Fibroblast of pulmonary artery (primary cell): ENCODE results near the gene SPDEF.

Experiments used
- DNase-seq: peaks from one replicate; pipeline ENCODE4 v3.0.0-alpha.2; 2010; ENCODE audit warnings: low read depth
- H3K4me3 ChIP-seq: replicated peaks from 2 replicates; pipeline ENCODE4 v1.5.1; 2011; ENCODE audit warnings: low read depth, mild to moderate bottlenecking, control low read depth, low read length, moderate library complexity
- TF ChIP-seq, protein P1 (sequence below): IDR thresholded peaks from 2 replicates; pipeline ENCODE4 v1.5.1; 2011; ENCODE audit warnings: mild to moderate bottlenecking, control low read depth, low read length, inconsistent platforms; ENCODE audit errors: missing control alignments

The SPDEF gene

DNA sequence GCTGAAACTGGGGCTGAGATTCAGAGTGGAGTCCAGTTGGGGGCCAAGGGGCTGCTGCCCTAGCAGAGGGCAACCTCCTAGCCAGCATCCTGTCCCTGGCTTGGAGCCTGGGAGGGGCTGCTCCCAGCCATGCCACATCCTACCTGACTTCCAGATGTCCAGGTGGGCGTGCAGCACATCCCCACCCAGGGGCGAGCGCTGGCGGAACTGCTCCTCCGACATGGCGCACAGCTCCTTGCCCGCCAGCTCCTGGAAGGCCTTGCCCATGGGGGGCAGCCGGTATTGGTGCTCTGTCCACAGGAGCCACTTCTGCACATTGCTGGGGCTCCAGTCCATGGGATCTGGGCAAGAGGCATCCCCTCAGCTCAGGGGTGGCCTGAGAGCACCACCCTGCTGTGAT, 15.3 kb downstream of the SPDEF start:
- TF ChIP-seq, protein P1, sequence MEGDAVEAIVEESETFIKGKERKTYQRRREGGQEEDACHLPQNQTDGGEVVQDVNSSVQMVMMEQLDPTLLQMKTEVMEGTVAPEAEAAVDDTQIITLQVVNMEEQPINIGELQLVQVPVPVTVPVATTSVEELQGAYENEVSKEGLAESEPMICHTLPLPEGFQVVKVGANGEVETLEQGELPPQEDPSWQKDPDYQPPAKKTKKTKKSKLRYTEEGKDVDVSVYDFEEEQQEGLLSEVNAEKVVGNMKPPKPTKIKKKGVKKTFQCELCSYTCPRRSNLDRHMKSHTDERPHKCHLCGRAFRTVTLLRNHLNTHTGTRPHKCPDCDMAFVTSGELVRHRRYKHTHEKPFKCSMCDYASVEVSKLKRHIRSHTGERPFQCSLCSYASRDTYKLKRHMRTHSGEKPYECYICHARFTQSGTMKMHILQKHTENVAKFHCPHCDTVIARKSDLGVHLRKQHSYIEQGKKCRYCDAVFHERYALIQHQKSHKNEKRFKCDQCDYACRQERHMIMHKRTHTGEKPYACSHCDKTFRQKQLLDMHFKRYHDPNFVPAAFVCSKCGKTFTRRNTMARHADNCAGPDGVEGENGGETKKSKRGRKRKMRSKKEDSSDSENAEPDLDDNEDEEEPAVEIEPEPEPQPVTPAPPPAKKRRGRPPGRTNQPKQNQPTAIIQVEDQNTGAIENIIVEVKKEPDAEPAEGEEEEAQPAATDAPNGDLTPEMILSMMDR = no peak
- no peak for DNase-seq
- no peak overlapping the region for H3K4me3 ChIP-seq

DNA sequence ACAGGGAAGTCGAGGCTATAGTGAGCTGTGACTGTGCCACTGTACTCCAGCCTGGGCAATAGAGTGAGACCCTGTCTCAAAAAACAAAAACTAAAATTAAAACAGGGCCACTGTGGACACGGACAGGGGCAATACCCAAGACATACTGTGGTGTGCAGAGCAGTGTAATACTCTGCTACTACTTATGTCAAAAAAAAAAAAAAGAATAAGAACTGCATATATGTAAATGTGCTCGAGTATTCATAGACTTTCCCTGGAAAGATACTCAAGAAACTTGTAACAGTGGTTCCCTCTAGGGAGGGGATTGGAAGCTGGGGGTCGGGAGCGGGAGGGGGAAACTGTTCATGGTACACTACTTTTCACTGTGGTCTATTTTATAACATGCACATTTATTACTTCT, 15.9 kb downstream of the SPDEF start:
- no peak for DNase-seq
- TF ChIP-seq, protein P1 = no peak
- H3K4me3 ChIP-seq = no peak overlapping the region

DNA sequence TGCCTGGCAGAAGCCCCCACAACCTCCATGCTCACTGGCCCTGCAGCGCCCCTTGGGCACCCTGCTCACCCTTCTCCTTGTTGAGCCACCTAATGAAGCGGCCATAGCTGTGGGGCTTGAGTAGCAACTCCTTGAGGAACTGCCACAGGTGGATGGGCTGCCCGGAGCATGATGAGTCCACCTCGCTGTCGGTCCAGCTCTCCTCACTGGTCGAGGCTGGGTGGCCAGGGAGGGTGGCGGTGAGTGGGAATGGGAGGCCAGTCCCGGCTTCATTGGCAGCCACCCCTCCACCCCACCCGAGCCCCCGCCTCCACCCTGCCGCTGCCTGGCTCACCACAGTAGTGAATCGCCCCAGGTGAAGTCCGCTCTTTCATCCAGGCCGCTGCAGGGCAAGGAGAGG, 16.9 kb downstream of the SPDEF start:
- DNase-seq = no peak
- no peak overlapping the region for H3K4me3 ChIP-seq
- TF ChIP-seq, protein P1 = no peak

DNA sequence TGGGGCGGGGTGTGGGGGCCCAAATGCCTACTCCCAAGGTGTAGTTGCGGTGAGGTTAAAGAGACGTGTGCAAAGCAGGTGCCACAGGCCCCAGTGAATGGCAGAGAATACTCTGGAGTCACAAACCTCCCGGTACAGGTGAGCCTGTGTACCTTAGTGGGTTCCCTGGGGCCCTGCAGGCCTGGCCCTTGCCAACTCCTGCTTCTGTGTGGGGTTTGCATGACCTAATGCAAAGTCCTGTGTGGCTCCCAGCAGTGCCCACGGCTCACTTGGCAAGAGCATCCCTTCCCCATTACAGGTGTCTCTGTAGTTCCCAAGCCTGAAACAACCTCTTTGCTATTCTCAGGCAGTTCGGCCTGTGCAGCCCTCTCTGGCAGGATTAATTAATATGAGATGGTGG, 17.5 kb downstream of the SPDEF start:
- no peak overlapping the region for H3K4me3 ChIP-seq
- TF ChIP-seq, protein P1 = no peak
- no peak for DNase-seq

GRCh38 chr6:34537922-34538550, 18.1 kb downstream of the SPDEF start:
- TF ChIP-seq, protein P1 = no peak
- H3K4me3 ChIP-seq = no peak overlapping the region
- no peak for DNase-seq

DNA sequence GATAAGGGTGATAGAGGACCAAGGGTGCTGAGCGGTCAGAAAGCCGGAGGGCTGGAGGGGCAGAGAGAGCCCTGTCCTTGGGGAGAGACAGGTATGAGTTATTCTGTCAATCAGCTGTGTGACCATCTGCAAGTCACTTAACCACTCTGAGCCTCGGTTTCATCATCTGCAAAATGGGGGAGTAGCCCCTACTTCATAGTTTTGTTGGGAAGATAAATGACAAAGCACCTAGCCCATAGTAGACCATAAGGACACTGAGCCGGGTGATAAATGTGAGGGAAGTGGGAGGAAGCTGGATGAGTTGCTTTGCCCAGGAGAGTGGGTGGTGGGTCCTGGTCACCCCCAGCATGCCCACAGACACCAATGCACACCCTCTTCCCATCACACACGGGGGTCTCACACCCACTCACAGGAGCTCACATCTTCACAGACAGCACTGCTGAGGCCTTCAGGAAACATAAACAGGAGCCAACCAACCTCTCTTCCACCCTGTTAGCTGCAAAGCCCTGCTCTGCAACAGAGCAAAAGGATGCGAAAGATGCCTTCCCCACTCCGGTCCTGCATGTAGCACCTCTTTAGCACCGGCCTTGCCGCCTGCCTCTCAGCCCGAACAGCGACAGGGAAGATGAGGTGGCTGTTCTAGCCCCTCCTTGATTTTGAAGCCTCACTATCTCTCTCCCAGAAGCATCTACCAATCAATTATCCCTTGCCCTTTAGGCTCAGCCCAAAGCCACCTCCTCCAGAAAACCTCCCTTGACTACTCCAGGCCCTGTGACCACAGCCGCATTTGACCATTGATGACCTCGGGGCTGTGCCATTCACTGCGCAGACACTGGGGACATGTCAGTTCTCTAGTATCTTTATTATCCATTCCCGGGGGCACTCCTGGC, 18.9 kb downstream of the SPDEF start:
- no peak overlapping the region for H3K4me3 ChIP-seq
- no peak for DNase-seq

More for the DNA sequence above, 18.9 kb downstream of the SPDEF start:
- TF ChIP-seq, protein P1 = no peak
